H1 (cell line): Measurements from ENCODE around the gene SLC37A3. TPM values are rescaled to one million over a fixed set of nuclear protein-coding genes. Genes with fewer than 3 reads are reported as not detected.

Source experiments
- BRCA1 ChIP-seq: IDR thresholded peaks from 2 replicates; pipeline ENCODE4 v1.6.1; 2012; ENCODE audit warnings: low read depth, low read length, improper control_type of control experiment
- CEBPB ChIP-seq: IDR thresholded peaks from 2 replicates; pipeline ENCODE4 v1.6.1; 2012; ENCODE audit warnings: low read depth, low read length
- JUND ChIP-seq: IDR thresholded peaks from 2 replicates; pipeline ENCODE4 v1.6.1; 2011; ENCODE audit warnings: mild to moderate bottlenecking, improper control_type of control experiment, low read length
- MAX ChIP-seq: IDR thresholded peaks from 2 replicates; pipeline ENCODE4 v1.6.1; 2012; ENCODE audit warnings: inconsistent platforms
- RNF2 ChIP-seq: fragments of 200-900, 300-1000 bp; sonication (generic); IDR thresholded peaks from 2 replicates; pipeline ENCODE4 v1.7.1; 2016; ENCODE audit warnings: borderline replicate concordance, low read depth, mild to moderate bottlenecking, antibody characterized with exemption, low read length; ENCODE audit not compliant: poor library complexity, severe bottlenecking; ENCODE audit errors: missing control alignments
- RXRA ChIP-seq: IDR thresholded peaks from 2 replicates; pipeline ENCODE4 v1.6.1; 2011; ENCODE audit warnings: low read depth, mild to moderate bottlenecking, low read length, moderate library complexity; ENCODE audit not compliant: insufficient read depth
- SIRT6 ChIP-seq: IDR thresholded peaks from one replicate; pipeline ENCODE4 v1.7.1; 2012; ENCODE audit warnings: low read length, inconsistent platforms
- SUZ12 ChIP-seq: fragments of 200-600 bp; sonication (generic); IDR thresholded peaks from 2 replicates; pipeline ENCODE4 v1.6.1; 2012; ENCODE audit warnings: mild to moderate bottlenecking, inconsistent platforms, low read length, moderate library complexity, mixed read lengths
- TBP ChIP-seq: IDR thresholded peaks from 2 replicates; pipeline ENCODE4 v1.6.1; 2011; ENCODE audit warnings: low read depth, low read length, improper control_type of control experiment
- TEAD4 ChIP-seq: IDR thresholded peaks from 2 replicates; pipeline ENCODE4 v1.6.1; 2012; ENCODE audit warnings: low read depth, low read length, inconsistent platforms, mixed read lengths
- USF2 ChIP-seq: IDR thresholded peaks from 2 replicates; pipeline ENCODE4 v1.6.1; 2011; ENCODE audit warnings: low read length, improper control_type of control experiment
- polyA plus RNA-seq, 7 experiments: library from polyadenylated mRNA; depleted of rRNA in 3 of 7; stranded (reverse) in 5 of 7; unstranded in 2 of 7; fragments of >200 nt in 5 of 7; fragments of 200-250 nt in 2 of 7; gene quantifications; 1 replicate in 5 of 7; 2 replicates in 1 of 7; 4 replicates in 1 of 7; pipeline versions ENCODE4 v1.2.1 to v1.2.3, GENCODE V29; 2011 to 2013; ENCODE audit warnings: missing spikeins in 2 of 7, mixed read lengths in 2 of 7
- total RNA-seq: library from RNA; stranded (reverse); fragmentation: NEBNext Ultra II Directional; extraction: Animal tissue kit (Norgen Biotek cat#: 25700); gene quantifications from 2 replicates; pipeline ENCODE4 v1.2.1, GENCODE V29; 2021

SLC37A3 gene
- total and polyA plus RNA-seq, 2 of the 8 experiments (the other 6 are each of a cell fraction or from before 2014, with no cell fraction given), result 58.2 to 71.0 TPM

GRCh38 chr7:140390466-140391190 is 7.7 kb downstream of the SLC37A3 start (continued):
- TF ChIP-seq USF2 (no peak), SIRT6 (no peak), BRCA1 (no peak), TBP (no peak), RXRA (no peak), SUZ12 (no peak), JUND (no peak), MAX (no peak), RNF2 (no peak), TEAD4 (no peak), CEBPB (no peak)
